HG02943 (cell line): ENCODE data around the gene RAD51B.
"Not testable (repeated sequence)": the region's sequence is repeated elsewhere in the genome, so short reads cannot be mapped to it uniquely, and the experiment has no call there.

Experiments
- ATAC-seq: cut with Tn5 transposase; IDR thresholded peaks from one replicate; pipeline ENCODE4 v1.9.1; 2021; ENCODE audit warnings: mild to moderate bottlenecking, low read depth, moderate library complexity; ENCODE audit not compliant: unreplicated experiment

Gene RAD51B

GRCh38 chr14:68254669-68255527 is 435.3 kb downstream of the RAD51B start:
- no peak for ATAC-seq

GRCh38 chr14:68255693-68256178 is 436.2 kb downstream of the RAD51B start:
- ATAC-seq, result no peak

- no peak for ATAC-seq
Measured at GRCh38 chr14:68257969-68258368, 438.4 kb downstream of the RAD51B start.

- not testable (repeated sequence) for ATAC-seq
Measured at GRCh38 chr14:68258995-68259394, 439.4 kb downstream of the RAD51B start.

- no peak for ATAC-seq
Measured at GRCh38 chr14:68260121-68260520, 440.5 kb downstream of the RAD51B start.

GRCh38 chr14:68261092-68261842 is 441.7 kb downstream of the RAD51B start:
- no peak for ATAC-seq

- no peak for ATAC-seq
Measured at GRCh38 chr14:68262567-68262966, 443.0 kb downstream of the RAD51B start.

- ATAC-seq, result no peak
Measured at GRCh38 chr14:68263563-68264259, 444.1 kb downstream of the RAD51B start.

- no peak for ATAC-seq
Measured at GRCh38 chr14:68264260-68264569, 444.6 kb downstream of the RAD51B start.

- ATAC-seq, result no peak
Measured at GRCh38 chr14:68266998-68267397, 447.4 kb downstream of the RAD51B start.

- peak; percentile 77 for ATAC-seq
Measured at GRCh38 chr14:68268197-68268596, 448.6 kb downstream of the RAD51B start.

GRCh38 chr14:68268719-68269118 is 449.1 kb downstream of the RAD51B start:
- ATAC-seq, result no peak

GRCh38 chr14:68269136-68269927 is 449.8 kb downstream of the RAD51B start:
- ATAC-seq, result no peak

- ATAC-seq, result no peak
Measured at GRCh38 chr14:68270342-68270741, 450.8 kb downstream of the RAD51B start.

GRCh38 chr14:68271913-68272391 is 452.4 kb downstream of the RAD51B start:
- ATAC-seq, result no peak

- ATAC-seq, result no peak
Measured at GRCh38 chr14:68273413-68273812, 453.8 kb downstream of the RAD51B start.

GRCh38 chr14:68274725-68275124 is 455.1 kb downstream of the RAD51B start:
- no peak for ATAC-seq

GRCh38 chr14:68278576-68279436 is 459.2 kb downstream of the RAD51B start:
- ATAC-seq, result no peak

GRCh38 chr14:68279437-68279720 is 459.8 kb downstream of the RAD51B start:
- ATAC-seq, result no peak
